ENCODE data around the gene KCNIP4.
"Not testable (repeated sequence)": the region's sequence is repeated elsewhere in the genome, so short reads cannot be mapped to it uniquely, and the experiment has no call there.

Gene KCNIP4
- 0 reads per million in 2 donors for total RNA-seq

DNA sequence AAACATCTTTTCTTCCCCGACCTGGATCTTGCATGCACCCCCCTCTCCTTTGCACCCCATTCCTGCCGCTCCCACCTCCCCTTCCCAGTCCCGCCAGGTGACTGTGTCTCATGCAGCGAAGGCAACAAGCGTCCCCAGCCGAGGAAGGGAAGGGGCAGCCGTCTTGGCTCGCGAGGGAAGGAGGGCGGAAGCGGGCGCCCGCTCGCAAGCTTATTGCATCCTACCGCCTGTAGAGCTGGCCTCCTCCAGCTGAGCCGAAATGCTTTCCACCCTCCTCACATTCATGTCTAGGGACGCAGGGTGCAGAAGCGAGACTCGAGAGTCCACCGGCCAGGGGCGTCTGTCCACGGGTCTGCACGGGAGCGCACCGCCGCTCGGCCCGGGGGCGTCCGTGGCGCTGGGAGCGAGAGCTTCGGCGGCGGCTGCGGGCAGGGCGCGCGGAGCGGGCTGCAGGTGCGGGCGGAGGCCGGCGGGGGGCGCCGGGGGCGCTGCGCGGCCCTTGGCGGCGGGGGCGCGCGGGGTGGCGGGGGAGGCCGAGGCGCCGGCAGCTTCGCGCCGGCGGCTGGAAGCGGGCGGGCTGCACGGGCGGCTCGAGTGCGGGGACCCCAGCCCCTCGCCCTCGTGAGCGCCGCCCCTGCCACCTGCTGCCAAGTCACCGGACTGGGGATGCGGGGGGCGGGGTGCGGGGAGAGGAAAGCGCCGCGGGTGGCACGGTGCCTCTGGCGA, at the start of gene KCNIP4:
Gene KCNIP4 (minus strand): TSS at position 426 of the 726 bp plus-strand sequence.
- no peak for DNase-seq

- not testable (repeated sequence) for DNase-seq
Observed at GRCh38 chr4:21996618-21997017, 48.0 kb upstream of the KCNIP4 start.

GRCh38 chr4:21992330-21992729, 43.8 kb upstream of the KCNIP4 start:
- DNase-seq, result no peak

DNA sequence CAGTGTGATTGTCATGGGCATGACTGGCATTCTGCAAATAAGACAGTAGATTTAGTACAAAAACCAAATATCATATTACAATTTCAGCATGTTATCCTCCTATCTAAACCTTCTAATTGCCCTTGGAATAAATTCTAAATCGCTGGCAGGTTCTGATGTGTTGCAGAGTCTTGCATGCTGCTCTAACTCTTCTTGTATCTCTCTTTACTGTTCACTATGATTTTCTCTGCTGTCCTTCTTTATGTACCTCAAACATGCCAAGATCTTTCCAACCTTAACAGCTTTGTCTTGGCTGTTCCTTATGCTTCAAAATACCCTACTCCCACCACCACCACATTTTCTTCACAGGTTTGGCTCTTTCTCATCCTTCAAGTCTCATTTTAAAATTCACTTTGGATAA, 43.0 kb upstream of the KCNIP4 start:
- DNase-seq, result no peak

- DNase-seq, result no peak
Observed at GRCh38 chr4:21991050-21991449, 42.5 kb upstream of the KCNIP4 start.

- no peak for DNase-seq
Observed at GRCh38 chr4:21989351-21989750, 40.8 kb upstream of the KCNIP4 start.

DNA sequence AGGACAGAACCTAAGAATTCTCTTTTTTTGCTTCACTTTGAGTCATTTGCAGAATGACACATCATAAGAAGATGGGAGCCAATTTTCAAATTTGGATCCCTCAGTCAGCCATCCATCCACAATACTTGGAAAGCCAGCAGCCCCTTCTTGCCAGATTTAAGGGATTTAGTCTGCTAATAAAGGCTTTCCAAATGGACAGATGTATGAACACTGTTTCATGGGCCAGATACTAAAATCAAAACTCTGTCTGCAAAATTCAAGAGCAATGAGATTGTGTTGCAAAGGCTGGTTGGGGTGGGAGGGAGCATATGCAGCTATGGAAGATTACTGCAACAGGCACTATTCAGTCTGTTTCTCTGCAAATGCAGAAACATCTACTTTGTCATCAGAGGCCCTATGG, 37.7 kb upstream of the KCNIP4 start:
- no peak for DNase-seq

- DNase-seq, result no peak
Observed at GRCh38 chr4:21982087-21982486, 33.5 kb upstream of the KCNIP4 start.

GRCh38 chr4:21979196-21979595, 30.6 kb upstream of the KCNIP4 start:
- no peak for DNase-seq

DNA sequence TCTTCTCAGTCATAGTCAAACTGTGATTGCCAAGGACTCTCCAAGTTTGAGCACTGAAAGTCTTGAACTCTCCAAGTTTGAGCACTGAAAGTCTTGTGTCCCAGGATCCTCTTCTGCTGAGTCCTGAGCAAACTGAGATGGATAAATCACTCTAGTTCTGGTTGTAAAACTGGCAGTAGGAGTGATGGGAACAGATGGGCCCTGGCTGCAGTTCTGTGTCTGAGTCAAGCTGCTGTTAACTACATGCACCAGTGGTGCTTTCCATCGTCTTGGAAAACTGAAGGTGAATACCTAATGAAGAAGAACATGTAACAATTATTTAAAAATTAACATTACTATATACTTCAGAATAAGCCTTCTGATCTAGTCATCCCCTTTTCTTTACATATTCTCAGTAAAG, 27.6 kb upstream of the KCNIP4 start:
- no peak for DNase-seq

GRCh38 chr4:21973850-21974249, 25.3 kb upstream of the KCNIP4 start:
- no peak for DNase-seq

DNA sequence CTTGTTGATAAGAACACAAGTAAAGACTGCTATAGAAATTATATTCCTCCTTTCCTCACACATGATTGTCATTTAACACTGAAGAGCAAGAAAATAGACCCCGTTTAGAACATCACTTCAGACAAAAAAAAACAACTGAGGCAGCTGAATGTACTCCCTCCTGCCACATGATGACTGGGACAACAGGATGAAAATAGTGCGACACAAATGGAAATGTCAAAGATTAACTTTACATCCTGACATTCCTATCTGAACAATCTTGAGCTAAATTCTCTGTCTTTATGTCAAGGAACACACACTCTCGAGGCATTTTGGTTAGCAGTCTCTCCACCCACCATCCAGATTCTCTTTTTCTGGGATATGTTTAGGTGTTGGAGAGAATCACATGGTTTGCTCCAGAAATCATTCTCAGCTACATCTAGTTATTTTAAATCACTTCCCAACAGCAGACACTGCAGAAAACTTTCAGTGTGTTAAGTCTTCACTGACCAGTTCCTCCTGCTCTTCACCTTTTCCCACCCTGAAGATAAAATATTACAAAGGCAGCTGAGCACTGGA, 16.3 kb upstream of the KCNIP4 start:
- DNase-seq, result no peak

GRCh38 chr4:21962691-21963090, 14.1 kb upstream of the KCNIP4 start:
- DNase-seq, result no peak

- DNase-seq, result no peak
Observed at GRCh38 chr4:21960793-21961192, 12.2 kb upstream of the KCNIP4 start.

- DNase-seq, result no peak
Observed at GRCh38 chr4:21954916-21955315, 6.3 kb upstream of the KCNIP4 start.

DNA sequence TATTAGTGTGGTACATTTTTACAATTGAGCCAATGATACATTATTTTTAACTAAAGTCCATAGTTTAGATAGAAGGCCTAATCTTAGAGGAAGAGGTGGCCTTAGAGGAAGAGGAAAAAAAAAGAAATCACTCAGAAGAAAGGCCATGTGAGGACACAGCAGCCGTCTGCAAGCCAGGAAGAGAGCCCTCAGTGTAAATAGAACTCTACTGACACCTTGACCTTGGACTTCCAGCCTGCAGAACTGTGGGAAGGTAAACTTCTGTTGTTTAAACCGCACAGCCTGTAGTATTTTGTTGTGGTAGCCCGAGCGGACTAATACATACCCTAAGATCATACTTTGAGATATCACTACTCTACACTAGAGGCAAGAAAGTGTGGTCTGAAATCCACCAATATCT, 5.1 kb upstream of the KCNIP4 start:
- DNase-seq, result no peak

DNA sequence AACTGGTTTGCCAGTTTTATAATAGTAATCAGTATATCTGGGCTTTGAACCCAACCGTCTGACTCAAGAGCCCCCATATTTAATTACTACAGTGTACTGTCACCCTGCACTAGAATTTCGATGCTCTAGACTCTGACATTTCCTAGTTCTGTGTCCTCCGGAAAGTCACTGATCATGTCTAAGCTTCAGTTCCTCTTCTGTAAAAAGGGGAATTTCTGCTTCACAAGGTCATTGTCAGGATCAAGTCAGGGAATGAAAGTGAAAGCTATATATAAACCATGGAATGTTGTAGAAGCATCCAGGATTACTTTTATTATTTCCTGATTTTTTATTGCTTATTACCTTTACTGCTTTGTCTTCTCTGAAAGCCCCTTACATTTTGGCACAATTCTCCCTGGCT, 4.0 kb upstream of the KCNIP4 start:
- DNase-seq, result no peak

DNA sequence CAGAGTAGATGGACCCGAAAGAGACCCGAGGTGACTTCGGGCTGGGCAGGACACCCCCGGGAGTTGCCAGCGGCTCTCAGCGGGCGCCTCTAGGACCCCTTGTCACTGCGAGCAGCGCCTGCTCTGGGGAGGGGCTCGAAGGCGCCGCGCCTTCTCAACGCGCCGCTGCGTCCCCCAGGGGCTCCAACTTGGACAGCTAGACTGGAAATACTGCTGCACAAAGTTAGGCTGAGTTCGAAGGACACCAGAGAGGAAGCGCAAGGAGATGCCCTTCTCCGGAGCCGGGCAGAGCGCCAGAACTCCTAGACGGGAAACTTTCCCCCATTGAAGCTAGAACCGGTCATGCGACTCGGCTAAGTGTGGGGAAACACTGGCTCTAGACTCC, 493 bp upstream of the KCNIP4 start:
- DNase-seq, result no peak

DNA sequence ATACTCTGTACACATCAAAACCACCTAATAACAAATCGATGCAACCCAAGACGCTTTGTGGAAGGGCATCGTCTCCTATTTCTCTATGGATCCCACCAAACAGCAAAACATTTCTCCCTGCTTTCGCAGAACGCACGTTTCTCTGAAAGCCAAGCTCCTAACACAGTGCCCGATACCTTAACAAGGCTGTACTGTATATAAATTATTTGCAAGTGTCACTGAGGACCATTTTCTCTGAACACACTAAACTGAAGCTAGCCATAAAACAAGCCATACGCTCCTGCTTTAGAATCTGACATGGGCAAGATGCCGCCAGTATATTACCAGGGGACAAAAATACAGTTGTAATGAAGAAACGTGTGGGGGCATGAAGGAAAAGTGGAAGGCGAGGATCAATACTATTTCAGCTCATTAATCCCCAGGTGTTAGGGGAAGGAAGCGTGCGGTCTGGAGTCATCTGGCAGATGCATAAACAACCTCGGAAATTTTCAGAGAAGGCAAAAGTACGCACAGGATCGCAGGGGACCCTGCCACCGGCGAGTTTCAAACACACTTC, 703 bp downstream of the KCNIP4 start:
- DNase-seq, result no peak

DNA sequence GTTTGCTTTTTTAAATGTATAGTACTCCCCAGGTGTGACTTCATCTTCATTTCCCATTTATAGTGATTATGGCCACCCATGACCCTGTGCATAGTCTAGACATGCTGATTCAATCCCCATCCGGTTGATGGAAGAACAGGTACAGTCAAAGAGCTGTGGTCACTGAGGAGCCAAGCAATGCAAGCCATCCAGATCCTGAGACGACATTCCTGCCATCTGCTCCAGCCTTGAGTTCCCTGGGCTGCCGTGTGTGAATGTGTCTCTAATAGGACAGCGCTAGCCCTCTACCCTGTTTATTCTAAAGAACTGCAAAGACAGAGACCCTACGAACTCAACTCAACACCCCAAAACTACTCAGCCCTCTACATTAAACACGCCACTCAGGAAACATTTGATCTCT, 1.7 kb downstream of the KCNIP4 start:
- DNase-seq, result no peak

DNA sequence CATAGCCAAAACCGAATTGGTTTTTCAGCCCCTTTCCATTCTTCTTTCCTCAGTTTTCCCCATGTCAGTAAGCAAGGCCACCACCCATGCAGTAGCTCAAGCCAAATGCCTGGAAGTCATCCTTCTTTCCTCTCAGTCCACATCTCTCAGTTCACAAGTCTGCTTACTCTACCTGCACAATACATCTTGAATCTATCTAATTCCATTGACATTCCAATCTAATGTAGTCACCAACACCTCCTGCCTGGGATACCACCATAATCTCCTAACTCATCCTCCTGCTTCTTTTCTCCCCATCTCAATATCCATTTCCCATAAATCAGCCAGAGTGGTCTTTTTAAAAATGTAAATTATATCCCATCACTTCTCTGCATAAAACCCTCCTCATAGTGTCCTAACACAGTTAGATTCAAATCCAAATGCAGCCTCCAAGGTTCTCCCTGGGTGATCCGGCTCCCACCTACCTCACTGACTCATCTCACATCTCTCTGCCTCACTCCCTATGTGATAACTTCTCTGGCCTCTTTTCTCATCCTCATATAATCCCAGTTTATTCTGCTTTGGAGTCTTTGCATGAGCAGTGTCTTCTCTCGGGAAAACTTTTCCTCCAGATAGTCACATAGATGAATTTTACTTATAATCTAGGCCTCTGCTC, 26.9 kb downstream of the KCNIP4 start:
- DNase-seq, result no peak

- DNase-seq, result no peak
Observed at GRCh38 chr4:21915761-21916160, 32.8 kb downstream of the KCNIP4 start.

GRCh38 chr4:21901831-21902230, 46.7 kb downstream of the KCNIP4 start:
- DNase-seq, result no peak

DNA sequence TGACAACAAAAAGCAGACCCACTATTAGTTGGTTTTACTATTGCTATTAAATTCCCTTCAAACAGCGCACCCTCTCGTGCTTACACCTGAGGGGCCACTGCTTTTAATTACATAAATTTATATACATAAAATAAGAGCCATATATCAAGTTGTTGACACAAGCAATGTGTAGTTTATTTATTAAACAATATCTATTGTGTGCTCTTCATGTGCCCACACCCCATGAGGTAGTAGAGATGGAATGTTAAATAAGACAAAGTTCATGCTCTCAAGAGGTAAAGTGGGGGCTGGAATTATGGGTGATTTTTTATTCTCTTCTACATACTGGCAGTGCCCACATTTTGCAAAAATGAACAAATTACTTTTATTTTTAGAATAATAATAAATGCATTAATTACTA, 47.3 kb downstream of the KCNIP4 start:
- DNase-seq, result no peak

Measured in T-helper 9 cell (primary cell).